Activated naive CD4-positive, alpha-beta T cell treated with anti-CD3 and anti-CD28 coated beads, Interleukin-2, amount 10 ng/mL, durations not matched to agents 7 days and 5 days (primary cell): ENCODE measurements around the gene SYAP1.
"Not testable (repeated sequence)": the region's sequence is repeated elsewhere in the genome, so short reads cannot be mapped to it uniquely, and the experiment has no call there.

ENCODE experiments used
- CTCF ChIA-PET: fragments of 350-600 bp; sonication (Branson Sonifier 250); formaldehyde crosslinking; loops from one replicate; lab custom pipeline; 2021; ENCODE audit warnings: antibody characterized with exemption; lab: Charles Lee
- DNase-seq: peaks from one replicate; pipeline ENCODE4 v3.0.0-alpha.2; 2020
- H3K27ac Mint-ChIP-seq: one replicate; pipeline ENCODE4 v1.8.0; 2021; ENCODE audit warnings: mild to moderate bottlenecking, moderate library complexity, mixed read lengths
- H3K27me3 Mint-ChIP-seq: one replicate; pipeline ENCODE4 v1.8.0; 2021; ENCODE audit warnings: mild to moderate bottlenecking, mixed read lengths
- H3K36me3 Mint-ChIP-seq: one replicate; pipeline ENCODE4 v1.8.0; 2021; ENCODE audit warnings: mixed read lengths
- H3K4me1 Mint-ChIP-seq: one replicate; pipeline ENCODE4 v1.8.0; 2021; ENCODE audit warnings: mixed read lengths
- H3K4me3 Mint-ChIP-seq: one replicate; pipeline ENCODE4 v1.8.0; 2021; ENCODE audit warnings: mild to moderate bottlenecking, moderate library complexity, mixed read lengths
- H3K9me3 Mint-ChIP-seq: one replicate; pipeline ENCODE4 v1.8.0; 2021; ENCODE audit warnings: mixed read lengths

SYAP1 gene

DNA sequence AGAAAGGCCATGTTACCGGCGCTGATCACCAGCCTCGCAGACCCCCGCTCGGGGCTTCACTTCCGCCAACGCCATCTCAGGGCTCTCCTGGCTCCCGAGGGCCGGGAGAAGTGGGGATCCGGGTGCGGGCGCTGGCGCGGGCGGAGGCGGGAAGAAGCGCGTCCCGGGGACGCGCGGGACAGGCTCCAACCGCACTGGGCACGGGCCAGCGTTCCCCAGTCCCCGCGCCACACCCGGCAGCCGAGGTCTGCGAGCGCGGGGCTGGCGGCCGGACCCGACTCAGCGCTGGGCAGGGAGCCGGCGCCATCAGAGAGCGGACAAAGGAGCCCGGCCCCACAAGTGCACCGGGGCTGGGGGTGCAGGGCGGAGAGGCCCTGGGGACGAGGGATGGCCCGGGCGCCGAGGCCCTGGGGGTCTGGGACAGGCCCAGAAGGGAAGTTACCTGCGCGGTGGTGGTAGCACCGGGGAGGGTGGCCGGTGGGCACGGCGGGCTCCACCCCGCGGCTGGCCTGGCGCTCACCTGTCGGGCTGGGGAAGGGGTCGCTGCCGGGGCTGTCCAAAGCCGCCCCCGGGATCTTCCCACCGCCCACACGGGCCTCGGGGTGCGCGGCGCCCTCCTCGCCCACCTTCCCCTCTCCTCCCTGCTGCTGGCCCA, 7.4 kb upstream of the SYAP1 start:
- H3K27ac Mint-ChIP-seq, result peak overlapping the region; percentile 76
- no peaks in the 10 kb centered on the region for H3K27me3 Mint-ChIP-seq
- H3K9me3 Mint-ChIP-seq, result no peaks in the 10 kb centered on the region
- CTCF ChIA-PET, result no interaction called here
- peak overlapping the region; percentile 82 for H3K4me3 Mint-ChIP-seq
- H3K36me3 Mint-ChIP-seq, result no peaks in the 10 kb centered on the region
- DNase-seq, result peak; percentile 26
- H3K4me1 Mint-ChIP-seq, result peaks cover 21% of the 10 kb centered on the region

- Mint-ChIP-seq H3K9me3 (no peaks in the 10 kb centered on the region), H3K27me3 (no peaks in the 10 kb centered on the region), H3K4me3 (peak within 1 kb of the TSS; percentile 82), H3K36me3 (no peaks in the 10 kb centered on the region), H3K27ac (peak within 1 kb of the TSS; percentile 76), H3K4me1 (peaks cover 21% of the 10 kb centered on the region)
- DNase-seq, result peak; percentile 63
- CTCF ChIA-PET, result no interaction called here
Observed at GRCh38 chrX:16712548-16713155, 6.8 kb upstream of the SYAP1 start, which contains the start of gene CTPS2. Gene CTPS2 (minus strand): TSS chrX:16712669. CDS start chrX:16702902, 9,767 bp downstream.

DNA sequence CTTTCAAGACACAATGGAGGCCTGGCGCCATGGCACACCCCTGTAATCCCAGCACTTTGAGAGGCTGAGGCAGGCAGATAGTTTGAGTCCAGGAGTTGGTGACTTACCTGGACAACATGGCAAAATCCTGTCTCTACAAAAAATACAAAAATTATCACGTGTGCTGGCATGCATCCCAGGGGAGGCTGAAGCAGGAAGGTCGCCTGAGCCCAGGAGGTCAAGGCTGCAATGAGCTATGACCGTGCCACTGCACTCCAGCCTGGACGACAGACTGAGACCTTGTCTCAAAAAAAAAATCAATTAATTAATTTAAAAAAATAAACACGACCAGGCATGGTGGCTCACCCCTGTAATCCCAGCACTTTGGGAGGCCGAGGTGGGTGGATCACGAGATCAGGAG, 4.9 kb upstream of the SYAP1 start:
- no peaks in the 10 kb centered on the region for H3K36me3 Mint-ChIP-seq
- H3K4me3 Mint-ChIP-seq, result no peak overlapping the region
- peaks cover 3% of the 10 kb centered on the region for H3K27me3 Mint-ChIP-seq
- DNase-seq, result no peak
- no peaks in the 10 kb centered on the region for H3K9me3 Mint-ChIP-seq
- H3K27ac Mint-ChIP-seq, result no peak overlapping the region
- H3K4me1 Mint-ChIP-seq, result peaks cover 30% of the 10 kb centered on the region
- CTCF ChIA-PET, result no interaction called here

DNA sequence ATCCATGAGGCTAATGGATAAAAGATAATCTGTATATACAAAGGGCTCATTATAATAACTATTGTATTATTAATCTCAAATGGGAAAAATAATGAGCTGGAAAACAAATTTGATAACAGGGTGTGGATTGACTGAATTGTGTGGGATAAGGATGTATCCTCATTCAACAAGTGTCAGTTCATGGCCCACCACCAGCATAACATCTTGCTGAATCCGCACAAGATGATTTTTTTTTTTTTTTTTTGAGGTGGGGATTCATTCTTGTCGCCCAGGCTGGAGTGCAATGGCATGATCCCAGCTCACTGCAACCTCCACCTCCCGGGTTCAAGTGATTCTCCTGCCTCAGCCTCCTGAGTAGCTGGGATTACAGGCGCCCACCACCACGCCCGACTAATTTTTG, 3.8 kb upstream of the SYAP1 start:
- H3K4me1 Mint-ChIP-seq, result peaks cover 38% of the 10 kb centered on the region
- H3K9me3 Mint-ChIP-seq, H3K4me3 Mint-ChIP-seq, H3K36me3 Mint-ChIP-seq, H3K27ac Mint-ChIP-seq, CTCF ChIA-PET, H3K27me3 Mint-ChIP-seq, DNase-seq: not testable (repeated sequence)

- H3K9me3 Mint-ChIP-seq, CTCF ChIA-PET, H3K4me3 Mint-ChIP-seq, H3K27me3 Mint-ChIP-seq, DNase-seq, H3K36me3 Mint-ChIP-seq, H3K27ac Mint-ChIP-seq: not testable (repeated sequence)
- peaks cover 38% of the 10 kb centered on the region for H3K4me1 Mint-ChIP-seq
Observed at GRCh38 chrX:16716451-16716850, 3.0 kb upstream of the SYAP1 start.

DNA sequence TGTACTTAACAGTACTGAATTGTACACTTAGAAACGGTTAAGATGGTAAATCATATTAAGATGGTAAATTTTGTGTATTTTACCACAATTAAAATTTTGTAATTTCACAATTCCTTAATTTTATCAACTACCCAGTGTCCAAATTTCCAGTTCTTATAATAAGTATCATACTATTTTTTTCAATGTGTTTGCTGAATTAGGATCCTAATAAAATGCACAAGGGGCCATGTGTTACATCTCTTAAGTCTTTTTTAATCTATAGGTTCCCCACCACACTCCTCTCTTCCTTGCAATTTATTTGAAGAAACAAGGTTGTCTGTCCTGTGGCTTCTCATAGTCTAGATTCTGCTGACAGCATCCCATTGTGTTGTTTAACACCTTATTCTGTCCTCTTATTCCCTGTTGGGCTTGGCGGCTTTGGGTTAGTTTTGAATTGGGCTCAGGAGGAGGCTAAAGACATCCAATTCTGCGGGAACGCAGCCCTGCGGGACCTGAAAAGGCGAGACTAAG, 533 bp upstream of the SYAP1 start:
- DNase-seq, result no peak
- Mint-ChIP-seq H3K9me3 (no peaks in the 10 kb centered on the region), H3K4me1 (peaks cover 41% of the 10 kb centered on the region), H3K27me3 (peaks cover 4% of the 10 kb centered on the region), H3K4me3 (peak overlapping the region; percentile 90), H3K36me3 (peaks cover 4% of the 10 kb centered on the region), H3K27ac (peak overlapping the region; percentile 91)
- CTCF ChIA-PET, result no interaction called here

DNA sequence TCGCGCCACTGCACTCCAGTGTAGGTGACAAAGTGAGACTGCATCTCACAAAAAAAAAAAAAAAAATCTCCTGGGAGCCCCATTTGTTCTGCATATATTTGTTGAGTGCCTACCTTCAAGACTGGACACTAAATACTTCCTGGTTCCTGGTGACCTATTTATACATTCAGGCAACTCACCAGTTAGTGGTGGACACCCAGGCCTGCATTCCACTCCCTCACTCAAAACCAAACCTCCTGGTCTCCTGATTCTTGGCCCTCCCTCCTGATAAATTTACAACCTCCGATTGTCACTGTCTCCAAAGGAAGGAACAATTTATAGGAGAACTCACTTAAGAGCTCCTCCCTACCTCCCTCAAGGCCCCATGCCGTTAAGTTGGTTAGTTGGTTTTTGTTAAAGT, 3.1 kb downstream of the SYAP1 start:
- Mint-ChIP-seq H3K4me1 (peaks cover 39% of the 10 kb centered on the region), H3K27ac (no peak overlapping the region), H3K27me3 (peaks cover 4% of the 10 kb centered on the region), H3K9me3 (no peaks in the 10 kb centered on the region), H3K4me3 (no peak overlapping the region), H3K36me3 (peaks cover 11% of the 10 kb centered on the region)
- no peak for DNase-seq
- CTCF ChIA-PET, result interaction anchor here (0.7 kb wide), 1 partner anchor 349 kb away, joined by 3 read pairs; no protein-coding TSS in a partner anchor

DNA sequence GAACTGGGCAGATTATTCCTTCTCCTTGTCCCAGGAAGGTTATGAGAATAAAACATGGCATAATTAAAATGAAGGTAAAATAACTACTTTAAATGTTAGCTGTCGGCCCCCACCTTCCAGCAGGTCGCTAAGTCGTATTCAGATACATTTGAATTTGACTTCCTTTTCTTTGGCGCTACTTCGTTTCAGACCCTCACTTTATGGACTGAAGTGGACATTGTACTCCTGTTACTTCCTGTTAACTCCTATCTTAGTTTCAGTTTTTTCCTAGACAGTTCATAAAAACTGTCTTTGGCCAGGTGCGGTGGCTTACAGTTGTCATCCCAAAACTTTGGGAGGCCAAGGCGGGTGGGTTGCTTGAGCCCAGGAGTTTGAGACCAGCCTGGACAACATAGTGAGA, 5.7 kb downstream of the SYAP1 start:
- H3K27me3 Mint-ChIP-seq, result no peaks in the 10 kb centered on the region
- peaks cover 14% of the 10 kb centered on the region for H3K36me3 Mint-ChIP-seq
- H3K4me1 Mint-ChIP-seq, result peaks cover 27% of the 10 kb centered on the region
- no peaks in the 10 kb centered on the region for H3K9me3 Mint-ChIP-seq
- no peak overlapping the region for H3K4me3 Mint-ChIP-seq
- CTCF ChIA-PET, result no interaction called here
- DNase-seq, result no peak
- H3K27ac Mint-ChIP-seq, result no peak overlapping the region

- H3K27me3 Mint-ChIP-seq, H3K4me3 Mint-ChIP-seq, DNase-seq, CTCF ChIA-PET, H3K27ac Mint-ChIP-seq, H3K9me3 Mint-ChIP-seq: not testable (repeated sequence)
- Mint-ChIP-seq H3K4me1 (peaks cover 15% of the 10 kb centered on the region), H3K36me3 (peaks cover 14% of the 10 kb centered on the region)
Observed at GRCh38 chrX:16726347-16726988, 7.1 kb downstream of the SYAP1 start.

DNA sequence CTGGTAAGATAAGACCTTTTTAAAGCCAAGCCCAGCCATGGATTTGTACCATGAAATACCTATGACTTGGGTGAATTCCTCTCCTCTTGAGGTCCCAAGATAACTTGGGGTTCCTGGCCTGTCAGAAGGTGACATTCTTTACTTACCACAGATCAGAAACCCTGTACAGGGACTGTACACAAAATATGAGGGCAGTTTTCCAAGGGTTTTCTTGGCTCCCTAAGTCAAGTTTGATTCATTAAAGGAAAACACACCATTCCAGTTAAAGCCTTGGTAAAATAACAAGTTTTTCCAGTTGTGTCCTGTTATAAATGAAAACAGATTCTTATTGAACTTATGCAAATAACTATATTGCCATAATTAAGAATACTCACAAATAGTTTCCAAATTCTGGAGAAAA, 8.2 kb downstream of the SYAP1 start:
- CTCF ChIA-PET, result no interaction called here

DNA sequence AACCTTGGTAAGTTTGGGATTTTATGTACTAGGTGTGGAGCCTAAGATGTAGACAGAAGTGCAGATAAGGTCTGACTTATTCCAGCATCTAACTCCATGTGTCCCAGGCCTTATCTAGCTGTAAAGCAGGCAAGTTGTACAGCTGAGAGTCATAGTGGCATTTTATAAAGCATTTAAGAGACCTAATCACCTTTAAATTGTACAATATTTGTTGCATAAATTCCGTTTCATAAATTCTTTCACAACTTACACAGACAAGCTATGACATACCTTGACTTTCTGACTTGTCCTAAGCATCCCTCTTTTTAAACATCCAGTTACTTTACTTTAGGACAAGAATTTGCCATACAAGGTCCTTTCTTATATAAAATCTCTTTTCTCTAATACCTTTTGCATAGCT, 11.0 kb downstream of the SYAP1 start:
- Mint-ChIP-seq H3K4me1 (peaks cover 5% of the 10 kb centered on the region), H3K36me3 (peaks cover 12% of the 10 kb centered on the region), H3K9me3 (no peaks in the 10 kb centered on the region), H3K27me3 (no peaks in the 10 kb centered on the region), H3K27ac (no peak overlapping the region), H3K4me3 (no peak overlapping the region)
- CTCF ChIA-PET, result no interaction called here
- DNase-seq, result no peak

More for the DNA sequence above, 8.2 kb downstream of the SYAP1 start:
- DNase-seq, result no peak
- Mint-ChIP-seq H3K4me1 (peaks cover 11% of the 10 kb centered on the region), H3K36me3 (peaks cover 13% of the 10 kb centered on the region), H3K27me3 (no peaks in the 10 kb centered on the region), H3K27ac (no peak overlapping the region), H3K9me3 (no peaks in the 10 kb centered on the region), H3K4me3 (no peak overlapping the region)

- peaks cover 5% of the 10 kb centered on the region for H3K4me1 Mint-ChIP-seq
- no peak overlapping the region for H3K4me3 Mint-ChIP-seq
- CTCF ChIA-PET, result interaction anchor here (0.6 kb wide), 1 partner anchor 1023 kb away, joined by 3 read pairs; no protein-coding TSS in a partner anchor
- no peak overlapping the region for H3K27ac Mint-ChIP-seq
- H3K27me3 Mint-ChIP-seq, result no peaks in the 10 kb centered on the region
- no peak for DNase-seq
- H3K9me3 Mint-ChIP-seq, result no peaks in the 10 kb centered on the region
- H3K36me3 Mint-ChIP-seq, result peaks cover 16% of the 10 kb centered on the region
Observed at GRCh38 chrX:16733013-16733412, 13.6 kb downstream of the SYAP1 start.

DNA sequence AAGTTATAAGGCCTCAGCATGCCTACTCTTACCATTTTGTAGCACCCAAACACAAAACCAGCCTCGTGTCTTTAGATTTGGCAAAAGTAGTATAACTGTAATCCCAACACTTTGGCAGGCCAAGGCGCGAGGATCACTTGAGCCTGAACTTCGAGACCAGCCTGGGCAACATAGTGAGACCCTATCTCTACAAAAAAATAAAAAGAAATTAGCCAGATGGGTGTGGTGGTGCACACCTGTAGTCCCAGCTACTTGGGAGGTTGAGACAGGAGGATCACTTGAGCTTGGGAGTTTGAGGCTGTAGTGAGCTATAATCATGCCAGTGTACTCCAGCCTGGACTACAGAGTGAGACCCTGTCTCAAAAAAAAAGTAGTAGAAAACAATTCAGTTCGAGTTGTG, 17.6 kb downstream of the SYAP1 start:
- CTCF ChIA-PET, result no interaction called here
- DNase-seq, result no peak
- H3K27ac Mint-ChIP-seq, result no peak overlapping the region
- peaks cover 5% of the 10 kb centered on the region for H3K4me1 Mint-ChIP-seq
- no peaks in the 10 kb centered on the region for H3K27me3 Mint-ChIP-seq
- peaks cover 13% of the 10 kb centered on the region for H3K36me3 Mint-ChIP-seq
- no peaks in the 10 kb centered on the region for H3K9me3 Mint-ChIP-seq
- no peak overlapping the region for H3K4me3 Mint-ChIP-seq

DNA sequence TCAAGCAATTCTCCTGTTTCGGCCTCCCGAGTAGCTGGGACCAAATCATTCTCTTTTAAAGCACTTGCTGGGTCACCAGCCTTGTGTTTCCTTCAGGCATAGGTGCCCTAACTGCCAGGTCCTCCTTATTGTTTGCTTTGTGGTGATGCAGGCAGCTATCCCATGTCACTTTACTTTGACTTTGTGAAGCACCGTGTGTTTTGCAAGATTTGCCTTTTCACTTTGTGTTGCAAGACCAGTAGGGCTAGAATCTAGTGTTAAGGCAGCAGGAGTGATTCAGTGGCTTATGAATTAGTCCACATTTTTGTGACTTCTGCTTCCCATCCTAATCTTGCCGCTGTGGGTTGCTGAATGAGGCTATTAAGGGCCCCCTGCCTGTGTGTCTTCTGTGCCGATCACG, 20.2 kb downstream of the SYAP1 start:
- no peaks in the 10 kb centered on the region for H3K4me1 Mint-ChIP-seq
- no peaks in the 10 kb centered on the region for H3K27me3 Mint-ChIP-seq
- no peak overlapping the region for H3K27ac Mint-ChIP-seq
- H3K4me3 Mint-ChIP-seq, result no peak overlapping the region
- DNase-seq, result no peak
- CTCF ChIA-PET, result no interaction called here
- no peaks in the 10 kb centered on the region for H3K9me3 Mint-ChIP-seq
- peaks cover 16% of the 10 kb centered on the region for H3K36me3 Mint-ChIP-seq
